ENCODE results near the gene C1GALT1C1L. TPM values are rescaled to one million over a fixed set of nuclear protein-coding genes. Genes with fewer than 3 reads are reported as not detected.
"Not testable (repeated sequence)": the region's sequence is repeated elsewhere in the genome, so short reads cannot be mapped to it uniquely, and the experiment has no call there.

The C1GALT1C1L gene
- polyA plus RNA-seq, 3 donors: not detected

GRCh38 chr2:43685357-43685756 lies 9.1 kb upstream of the C1GALT1C1L start:
- no peak for DNase-seq

GRCh38 chr2:43677783-43678182 lies 1.6 kb upstream of the C1GALT1C1L start:
- H3K27ac ChIP-seq (ENCODE audit: low read depth in 1 of 2, low read length in 2 of 2); H4K20me1 ChIP-seq (ENCODE audit: insufficient read depth, low read length); H3K27ac Mint-ChIP-seq; intact Hi-C loops (cut with micrococcal nuclease); H3K9ac ChIP-seq (ENCODE audit: insufficient read depth, low read length, poor library complexity, severe bottlenecking); H3K9me3 ChIP-seq (replicated peaks in 1 of 2; ENCODE audit: control insufficient read depth in 1 of 2, insufficient read depth in 1 of 2, low read length in 2 of 2); H3K79me2 ChIP-seq (ENCODE audit: insufficient read depth, low read length); H3K4me1 ChIP-seq (ENCODE audit: control insufficient read depth in 1 of 2, insufficient read depth in 2 of 2, low read length in 2 of 2); H3K36me3 ChIP-seq (replicated peaks in 1 of 2; ENCODE audit: control insufficient read depth in 1 of 2, insufficient read depth in 2 of 2, low read length in 2 of 2); H3K4me2 ChIP-seq (replicated peaks; ENCODE audit: extremely low read depth, low read length, poor library complexity, severe bottlenecking); DNase-seq; H3K36me3 Mint-ChIP-seq; H3K4me3 ChIP-seq (replicated peaks in 1 of 3; ENCODE audit: low read depth in 2 of 3, low read length in 3 of 3); H3K4me3 Mint-ChIP-seq; H2AFZ ChIP-seq (ENCODE audit: insufficient read depth, low read depth, low read length, poor library complexity, severe bottlenecking): not testable (repeated sequence)
- WGBS (ENCODE audit: insufficient coverage): 100% methylated on average over 6 of the region's 32 CpGs
- Mint-ChIP-seq H3K27me3 (ENCODE audit: low read depth in 3 of 3) (peaks cover 4 to 27% (median 5%) of the 10 kb centered on the region in 3 donors), H3K4me1 (peaks cover 10% of the 10 kb centered on the region), H3K9me3 (peaks cover 0 to 11% (median 5%) of the 10 kb centered on the region in 7 donors)
- peaks cover 0 to 20% of the 10 kb centered on the region in 2 donors for H3K27me3 ChIP-seq (ENCODE audit: control insufficient read depth in 2 of 2, insufficient read depth in 2 of 2, low read length in 2 of 2)

More at GRCh38 chr2:43685357-43685756, 9.1 kb upstream of the C1GALT1C1L start:
- no peak overlapping the region for H3K27ac Mint-ChIP-seq
- H3K4me1 ChIP-seq (ENCODE audit: control insufficient read depth in 1 of 2, insufficient read depth in 2 of 2, low read length in 2 of 2): no peaks in the 10 kb centered on the region
- H4K20me1 ChIP-seq (ENCODE audit: insufficient read depth, low read length): no peaks in the 10 kb centered on the region
- no peak overlapping the region for H3K4me3 ChIP-seq (replicated peaks in 1 of 3; ENCODE audit: low read depth in 2 of 3, low read length in 3 of 3)
- WGBS (ENCODE audit: insufficient coverage): no CpG with 5 or more reads among the region's 5 CpGs
- H3K36me3 Mint-ChIP-seq: no peaks in the 10 kb centered on the region
- H3K9me3 ChIP-seq (replicated peaks in 1 of 2; ENCODE audit: control insufficient read depth in 1 of 2, insufficient read depth in 1 of 2, low read length in 2 of 2): no peaks in the 10 kb centered on the region
- peaks cover 3% of the 10 kb centered on the region for H3K4me1 Mint-ChIP-seq
- intact Hi-C loops (cut with micrococcal nuclease): no loop called here
- no peak overlapping the region for H3K4me2 ChIP-seq (replicated peaks; ENCODE audit: extremely low read depth, low read length, poor library complexity, severe bottlenecking)
- no peaks in the 10 kb centered on the region for H3K79me2 ChIP-seq (ENCODE audit: insufficient read depth, low read length)
- H3K4me3 Mint-ChIP-seq: no peak overlapping the region
- no peak overlapping the region for H2AFZ ChIP-seq (ENCODE audit: insufficient read depth, low read depth, low read length, poor library complexity, severe bottlenecking)
- peaks cover 0 to 5% (median 2%) of the 10 kb centered on the region in 7 donors for H3K9me3 Mint-ChIP-seq
- H3K9ac ChIP-seq (ENCODE audit: insufficient read depth, low read length, poor library complexity, severe bottlenecking): no peak overlapping the region
- H3K27ac ChIP-seq (ENCODE audit: low read depth in 1 of 2, low read length in 2 of 2): no peak overlapping the region
- no peak for TF ChIP-seq CTCF (IDR thresholded peaks at IDR 0.05)
- H3K36me3 ChIP-seq (replicated peaks in 1 of 2; ENCODE audit: control insufficient read depth in 1 of 2, insufficient read depth in 2 of 2, low read length in 2 of 2): no peaks in the 10 kb centered on the region
- peaks cover 0 to 9% of the 10 kb centered on the region in 2 donors for H3K27me3 ChIP-seq (ENCODE audit: control insufficient read depth in 2 of 2, insufficient read depth in 2 of 2, low read length in 2 of 2)
- peaks cover 5 to 23% (median 9%) of the 10 kb centered on the region in 3 donors for H3K27me3 Mint-ChIP-seq (ENCODE audit: low read depth in 3 of 3)
